H9 (cell line): ENCODE measurements around the gene SATL1. TPM values are rescaled to one million over a fixed set of nuclear protein-coding genes. Genes with fewer than 3 reads are reported as not detected.

ENCODE experiments used
- DNase-seq: peaks from one replicate; pipeline ENCODE4 v3.0.0-alpha.2; 2017
- H2AFZ ChIP-seq: one replicate; pipeline ENCODE4 v1.6.1; 2013; ENCODE audit warnings: mild to moderate bottlenecking, low read length, control low read depth, moderate library complexity
- H2AK5ac ChIP-seq: 2 replicates; pipeline ENCODE4 v1.6.1; 2013; ENCODE audit warnings: low read length, control low read depth, mixed read lengths; ENCODE audit not compliant: insufficient read length
- H2BK120ac ChIP-seq: one replicate; pipeline ENCODE4 v1.6.1; 2013; ENCODE audit warnings: low read depth, mild to moderate bottlenecking, low read length, control low read depth, inconsistent platforms; ENCODE audit not compliant: poor library complexity, severe bottlenecking
- H2BK12ac ChIP-seq: 2 replicates; pipeline ENCODE4 v1.6.1; 2013; ENCODE audit warnings: low read length, control low read depth, mixed read lengths, low read depth; ENCODE audit not compliant: insufficient read length
- H2BK15ac ChIP-seq: 2 replicates; pipeline ENCODE4 v1.6.1; 2013; ENCODE audit warnings: low read depth, low read length, control low read depth
- H2BK20ac ChIP-seq: one replicate; pipeline ENCODE4 v1.6.1; 2013; ENCODE audit warnings: low read depth, mild to moderate bottlenecking, low read length, control low read depth, inconsistent platforms; ENCODE audit not compliant: poor library complexity, severe bottlenecking
- H2BK5ac ChIP-seq: 2 replicates; pipeline ENCODE4 v1.6.1; 2013; ENCODE audit warnings: low read length, control low read depth, mixed read lengths; ENCODE audit not compliant: insufficient read length
- H3K14ac ChIP-seq: 2 replicates; pipeline ENCODE4 v1.6.1; 2013; ENCODE audit warnings: low read length, control low read depth; ENCODE audit not compliant: insufficient read depth
- H3K18ac ChIP-seq: 2 replicates; pipeline ENCODE4 v1.6.1; 2013; ENCODE audit warnings: low read depth, mild to moderate bottlenecking, mixed read lengths, low read length, control low read depth; ENCODE audit not compliant: insufficient read length
- H3K23ac ChIP-seq: 2 replicates; pipeline ENCODE4 v1.6.1; 2013; ENCODE audit warnings: low read length, control low read depth, mixed read lengths, low read depth; ENCODE audit not compliant: insufficient read length
- H3K23me2 ChIP-seq: 2 replicates; pipeline ENCODE4 v1.6.1; 2013; ENCODE audit warnings: low read depth, mild to moderate bottlenecking, mixed read lengths, low read length, control low read depth; ENCODE audit not compliant: insufficient read length, poor library complexity, severe bottlenecking
- H3K27ac ChIP-seq: 2 replicates; pipeline ENCODE4 v1.5.1; 2013; ENCODE audit warnings: low read length, control low read depth, mixed read lengths, low read depth; ENCODE audit not compliant: insufficient read length
- H3K27me3 ChIP-seq: 2 replicates; pipeline ENCODE4 v1.6.1; 2013; ENCODE audit warnings: low read length, control low read depth, inconsistent platforms; ENCODE audit not compliant: insufficient read depth
- H3K4ac ChIP-seq: 2 replicates; pipeline ENCODE4 v1.6.1; 2013; ENCODE audit warnings: low read depth, mild to moderate bottlenecking, control low read depth, inconsistent platforms, low read length, moderate library complexity
- H3K4me1 ChIP-seq: 2 replicates; pipeline ENCODE4 v1.6.1; 2013; ENCODE audit warnings: low read length, control low read depth, inconsistent platforms; ENCODE audit not compliant: insufficient read depth
- H3K4me2 ChIP-seq: 2 replicates; pipeline ENCODE4 v1.6.1; 2013; ENCODE audit warnings: low read length, control low read depth, mixed read lengths; ENCODE audit not compliant: insufficient read length, insufficient read depth
- H3K56ac ChIP-seq: 2 replicates; pipeline ENCODE4 v1.6.1; 2013; ENCODE audit warnings: low read depth, mild to moderate bottlenecking, mixed read lengths, low read length, control low read depth; ENCODE audit not compliant: insufficient read length
- H3K79me1 ChIP-seq: 2 replicates; pipeline ENCODE4 v1.6.1; 2013; ENCODE audit warnings: low read depth, mild to moderate bottlenecking, moderate library complexity, low read length, control low read depth, inconsistent platforms; ENCODE audit not compliant: insufficient read depth, poor library complexity, severe bottlenecking
- H3K79me2 ChIP-seq: 2 replicates; pipeline ENCODE4 v1.6.1; 2013; ENCODE audit warnings: low read length, control low read depth, inconsistent platforms; ENCODE audit not compliant: insufficient read depth
- H3K9ac ChIP-seq: 2 replicates; pipeline ENCODE4 v1.6.1; 2013; ENCODE audit warnings: low read length, control low read depth, mixed read lengths; ENCODE audit not compliant: insufficient read length; ENCODE audit errors: extremely low read depth
- H3K9me3 ChIP-seq: one replicate; pipeline ENCODE4 v1.6.1; 2013; ENCODE audit warnings: low read depth, low read length, inconsistent platforms; ENCODE audit not compliant: control insufficient read depth
- H3T11ph ChIP-seq: one replicate; pipeline ENCODE4 v1.6.1; 2013; ENCODE audit warnings: mild to moderate bottlenecking, low read length, control low read depth, inconsistent platforms
- H4K20me1 ChIP-seq: one replicate; pipeline ENCODE4 v1.6.1; 2013; ENCODE audit not compliant: control insufficient read depth, insufficient read length, insufficient read depth
- H4K5ac ChIP-seq: 2 replicates; pipeline ENCODE4 v1.6.1; 2013; ENCODE audit warnings: low read depth, mild to moderate bottlenecking, mixed read lengths, low read length, control low read depth; ENCODE audit not compliant: insufficient read length
- H4K8ac ChIP-seq: replicated peaks from 2 replicates; pipeline ENCODE4 v1.6.1; 2013; ENCODE audit warnings: low read length, control low read depth, mixed read lengths, low read depth; ENCODE audit not compliant: insufficient read length
- H4K91ac ChIP-seq: 2 replicates; pipeline ENCODE4 v1.6.1; 2013; ENCODE audit warnings: low read depth, mild to moderate bottlenecking, moderate library complexity, mixed read lengths, low read length, control low read depth; ENCODE audit not compliant: insufficient read length
- H3K27ac Mint-ChIP-seq, 3 experiments: 2 replicates in 2 of 3; 3 replicates in 1 of 3; pipeline ENCODE4 v1.8.0; 2020 to 2021; ENCODE audit warnings: mixed read lengths in 3 of 3, mild to moderate bottlenecking in 1 of 3, moderate library complexity in 1 of 3
- H3K27me3 Mint-ChIP-seq: 2 replicates; pipeline ENCODE4 v1.8.0; 2021; ENCODE audit warnings: low read depth, mild to moderate bottlenecking, moderate library complexity, mixed read lengths
- H3K36me3 Mint-ChIP-seq, 3 experiments: 2 replicates in 2 of 3; 3 replicates in 1 of 3; pipeline ENCODE4 v1.8.0; 2020 to 2021; ENCODE audit warnings: low read depth in 3 of 3, mixed read lengths in 3 of 3; ENCODE audit not compliant: insufficient read depth in 1 of 3
- H3K4me1 Mint-ChIP-seq, 2 experiments: 2 replicates each; pipeline ENCODE4 v1.8.0; 2020; ENCODE audit warnings: mixed read lengths in 2 of 2
- H3K4me3 Mint-ChIP-seq, 2 experiments: 2 replicates in 1 of 2; 3 replicates in 1 of 2; pipeline ENCODE4 v1.8.0; 2020 to 2021; ENCODE audit warnings: mild to moderate bottlenecking in 2 of 2, mixed read lengths in 2 of 2, moderate library complexity in 1 of 2
- H3K9me3 Mint-ChIP-seq, 2 experiments: 2 replicates in 1 of 2; 3 replicates in 1 of 2; pipeline ENCODE4 v1.8.0; 2020; ENCODE audit warnings: mild to moderate bottlenecking in 2 of 2, mixed read lengths in 2 of 2, moderate library complexity in 1 of 2
- WGBS: extraction: QIAGEN DNeasy Blood & Tissue Kit; methylation state at CpG from one replicate; pipeline ENCODE4 v1.1.7; 2013; ENCODE audit warnings: missing lambda C conversion rate, low lambda C conversion rate, mixed read lengths; ENCODE audit not compliant: insufficient read length; ENCODE audit errors: extremely low coverage; 5-methylcytosine and 5-hydroxymethylcytosine counted together
- total RNA-seq: library from RNA; stranded (reverse); gene quantifications from 2 replicates; pipeline ENCODE4 v1.2.1, GENCODE V29; 2021
- TF ChIP-seq, protein P1 (sequence below): fragments of 200-600 bp; sonication (generic); conservative IDR thresholded peaks from 3 replicates; pipeline ENCODE4 v1.8.0; 2021; ENCODE audit warnings: antibody characterized with exemption, mild to moderate bottlenecking

The SATL1 gene
- total RNA-seq, 1 experiment from 2014 or later: 0.31 TPM

DNA sequence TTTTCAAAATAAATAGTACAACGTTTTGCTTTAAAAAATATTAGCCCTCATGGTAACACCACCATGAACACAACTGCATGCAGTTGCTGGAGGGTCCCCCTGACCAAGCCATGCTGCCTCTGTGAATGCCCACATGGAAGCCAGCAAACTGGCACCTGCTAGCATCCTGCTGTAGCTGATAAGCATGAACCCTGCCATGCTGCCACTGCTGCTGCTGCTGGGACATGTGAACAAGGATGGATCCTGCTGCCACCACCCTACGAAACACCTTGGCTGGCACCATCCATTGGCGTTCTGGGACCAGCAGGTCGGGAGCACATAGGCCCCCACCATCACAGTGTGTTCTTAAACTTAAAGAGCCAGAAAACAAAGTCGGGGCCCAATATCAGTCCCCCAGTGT, 83.9 kb downstream of the SATL1 start:
- Histone ChIP-seq H4K91ac (no peak overlapping the region), H3K79me1 (no peaks in the 10 kb centered on the region), H2BK15ac (no peak overlapping the region), H3T11ph (no peak overlapping the region), H3K79me2 (no peaks in the 10 kb centered on the region), H3K4me2 (no peak overlapping the region), H4K20me1 (no peaks in the 10 kb centered on the region), H2BK120ac (no peak overlapping the region), H3K56ac (no peak overlapping the region), H3K27me3 (no peaks in the 10 kb centered on the region), H2AK5ac (no peak overlapping the region), H3K23ac (no peak overlapping the region), H4K8ac (no peak overlapping the region), H3K18ac (no peak overlapping the region), H3K14ac (no peak overlapping the region), H3K4me1 (no peaks in the 10 kb centered on the region), H2BK20ac (no peak overlapping the region), H2BK12ac (no peak overlapping the region), H4K5ac (no peak overlapping the region), H3K27ac (no peak overlapping the region), H3K4ac (no peak overlapping the region), H3K9ac (no peak overlapping the region), H3K9me3 (peaks cover 24% of the 10 kb centered on the region), H2AFZ (no peak overlapping the region), H3K23me2 (no peaks in the 10 kb centered on the region), H2BK5ac (no peak overlapping the region)
- Mint-ChIP-seq H3K27me3 (no peaks in the 10 kb centered on the region), H3K4me1 (no peaks in the 10 kb centered on the region), H3K27ac (no peak overlapping the region), H3K36me3 (peaks cover 0 to 3% (median 0%) of the 10 kb centered on the region in 3 experiments; a peak in 2 of 7 replicates), H3K4me3 (no peak overlapping the region; a peak in 1 of 5 replicates), H3K9me3 (peaks cover 60 to 63% of the 10 kb centered on the region in 2 experiments)
- WGBS: no CpG with 5 or more reads among the region's 5 CpGs
- TF ChIP-seq, protein P1, sequence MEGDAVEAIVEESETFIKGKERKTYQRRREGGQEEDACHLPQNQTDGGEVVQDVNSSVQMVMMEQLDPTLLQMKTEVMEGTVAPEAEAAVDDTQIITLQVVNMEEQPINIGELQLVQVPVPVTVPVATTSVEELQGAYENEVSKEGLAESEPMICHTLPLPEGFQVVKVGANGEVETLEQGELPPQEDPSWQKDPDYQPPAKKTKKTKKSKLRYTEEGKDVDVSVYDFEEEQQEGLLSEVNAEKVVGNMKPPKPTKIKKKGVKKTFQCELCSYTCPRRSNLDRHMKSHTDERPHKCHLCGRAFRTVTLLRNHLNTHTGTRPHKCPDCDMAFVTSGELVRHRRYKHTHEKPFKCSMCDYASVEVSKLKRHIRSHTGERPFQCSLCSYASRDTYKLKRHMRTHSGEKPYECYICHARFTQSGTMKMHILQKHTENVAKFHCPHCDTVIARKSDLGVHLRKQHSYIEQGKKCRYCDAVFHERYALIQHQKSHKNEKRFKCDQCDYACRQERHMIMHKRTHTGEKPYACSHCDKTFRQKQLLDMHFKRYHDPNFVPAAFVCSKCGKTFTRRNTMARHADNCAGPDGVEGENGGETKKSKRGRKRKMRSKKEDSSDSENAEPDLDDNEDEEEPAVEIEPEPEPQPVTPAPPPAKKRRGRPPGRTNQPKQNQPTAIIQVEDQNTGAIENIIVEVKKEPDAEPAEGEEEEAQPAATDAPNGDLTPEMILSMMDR: no peak
- DNase-seq: no peak
